H9 (cell line): ENCODE results near the gene FRZB. TPM values are rescaled to one million over a fixed set of nuclear protein-coding genes. Genes with fewer than 3 reads are reported as not detected.

ENCODE experiments used
- DNase-seq: peaks from one replicate; pipeline ENCODE4 v3.0.0-alpha.2; 2017
- H2AFZ ChIP-seq: one replicate; pipeline ENCODE4 v1.6.1; 2013; ENCODE audit warnings: mild to moderate bottlenecking, low read length, control low read depth, moderate library complexity
- H2AK5ac ChIP-seq: 2 replicates; pipeline ENCODE4 v1.6.1; 2013; ENCODE audit warnings: low read length, control low read depth, mixed read lengths; ENCODE audit not compliant: insufficient read length
- H2BK120ac ChIP-seq: one replicate; pipeline ENCODE4 v1.6.1; 2013; ENCODE audit warnings: low read depth, mild to moderate bottlenecking, low read length, control low read depth, inconsistent platforms; ENCODE audit not compliant: poor library complexity, severe bottlenecking
- H2BK12ac ChIP-seq: 2 replicates; pipeline ENCODE4 v1.6.1; 2013; ENCODE audit warnings: low read length, control low read depth, mixed read lengths, low read depth; ENCODE audit not compliant: insufficient read length
- H2BK15ac ChIP-seq: 2 replicates; pipeline ENCODE4 v1.6.1; 2013; ENCODE audit warnings: low read depth, low read length, control low read depth
- H2BK20ac ChIP-seq: one replicate; pipeline ENCODE4 v1.6.1; 2013; ENCODE audit warnings: low read depth, mild to moderate bottlenecking, low read length, control low read depth, inconsistent platforms; ENCODE audit not compliant: poor library complexity, severe bottlenecking
- H2BK5ac ChIP-seq: 2 replicates; pipeline ENCODE4 v1.6.1; 2013; ENCODE audit warnings: low read length, control low read depth, mixed read lengths; ENCODE audit not compliant: insufficient read length
- H3K14ac ChIP-seq: 2 replicates; pipeline ENCODE4 v1.6.1; 2013; ENCODE audit warnings: low read length, control low read depth; ENCODE audit not compliant: insufficient read depth
- H3K18ac ChIP-seq: 2 replicates; pipeline ENCODE4 v1.6.1; 2013; ENCODE audit warnings: low read depth, mild to moderate bottlenecking, mixed read lengths, low read length, control low read depth; ENCODE audit not compliant: insufficient read length
- H3K23ac ChIP-seq: 2 replicates; pipeline ENCODE4 v1.6.1; 2013; ENCODE audit warnings: low read length, control low read depth, mixed read lengths, low read depth; ENCODE audit not compliant: insufficient read length
- H3K23me2 ChIP-seq: 2 replicates; pipeline ENCODE4 v1.6.1; 2013; ENCODE audit warnings: low read depth, mild to moderate bottlenecking, mixed read lengths, low read length, control low read depth; ENCODE audit not compliant: insufficient read length, poor library complexity, severe bottlenecking
- H3K27ac ChIP-seq: 2 replicates; pipeline ENCODE4 v1.5.1; 2013; ENCODE audit warnings: low read length, control low read depth, mixed read lengths, low read depth; ENCODE audit not compliant: insufficient read length
- H3K27me3 ChIP-seq: 2 replicates; pipeline ENCODE4 v1.6.1; 2013; ENCODE audit warnings: low read length, control low read depth, inconsistent platforms; ENCODE audit not compliant: insufficient read depth
- H3K4ac ChIP-seq: 2 replicates; pipeline ENCODE4 v1.6.1; 2013; ENCODE audit warnings: low read depth, mild to moderate bottlenecking, control low read depth, inconsistent platforms, low read length, moderate library complexity
- H3K4me1 ChIP-seq: 2 replicates; pipeline ENCODE4 v1.6.1; 2013; ENCODE audit warnings: low read length, control low read depth, inconsistent platforms; ENCODE audit not compliant: insufficient read depth
- H3K4me2 ChIP-seq: 2 replicates; pipeline ENCODE4 v1.6.1; 2013; ENCODE audit warnings: low read length, control low read depth, mixed read lengths; ENCODE audit not compliant: insufficient read length, insufficient read depth
- H3K56ac ChIP-seq: 2 replicates; pipeline ENCODE4 v1.6.1; 2013; ENCODE audit warnings: low read depth, mild to moderate bottlenecking, mixed read lengths, low read length, control low read depth; ENCODE audit not compliant: insufficient read length
- H3K79me1 ChIP-seq: 2 replicates; pipeline ENCODE4 v1.6.1; 2013; ENCODE audit warnings: low read depth, mild to moderate bottlenecking, moderate library complexity, low read length, control low read depth, inconsistent platforms; ENCODE audit not compliant: insufficient read depth, poor library complexity, severe bottlenecking
- H3K79me2 ChIP-seq: 2 replicates; pipeline ENCODE4 v1.6.1; 2013; ENCODE audit warnings: low read length, control low read depth, inconsistent platforms; ENCODE audit not compliant: insufficient read depth
- H3K9ac ChIP-seq: 2 replicates; pipeline ENCODE4 v1.6.1; 2013; ENCODE audit warnings: low read length, control low read depth, mixed read lengths; ENCODE audit not compliant: insufficient read length; ENCODE audit errors: extremely low read depth
- H3K9me3 ChIP-seq: one replicate; pipeline ENCODE4 v1.6.1; 2013; ENCODE audit warnings: low read depth, low read length, inconsistent platforms; ENCODE audit not compliant: control insufficient read depth
- H3T11ph ChIP-seq: one replicate; pipeline ENCODE4 v1.6.1; 2013; ENCODE audit warnings: mild to moderate bottlenecking, low read length, control low read depth, inconsistent platforms
- H4K20me1 ChIP-seq: one replicate; pipeline ENCODE4 v1.6.1; 2013; ENCODE audit not compliant: control insufficient read depth, insufficient read length, insufficient read depth
- H4K5ac ChIP-seq: 2 replicates; pipeline ENCODE4 v1.6.1; 2013; ENCODE audit warnings: low read depth, mild to moderate bottlenecking, mixed read lengths, low read length, control low read depth; ENCODE audit not compliant: insufficient read length
- H4K8ac ChIP-seq: replicated peaks from 2 replicates; pipeline ENCODE4 v1.6.1; 2013; ENCODE audit warnings: low read length, control low read depth, mixed read lengths, low read depth; ENCODE audit not compliant: insufficient read length
- H4K91ac ChIP-seq: 2 replicates; pipeline ENCODE4 v1.6.1; 2013; ENCODE audit warnings: low read depth, mild to moderate bottlenecking, moderate library complexity, mixed read lengths, low read length, control low read depth; ENCODE audit not compliant: insufficient read length
- H3K27ac Mint-ChIP-seq, 3 experiments: 2 replicates in 2 of 3; 3 replicates in 1 of 3; pipeline ENCODE4 v1.8.0; 2020 to 2021; ENCODE audit warnings: mixed read lengths in 3 of 3, mild to moderate bottlenecking in 1 of 3, moderate library complexity in 1 of 3
- H3K27me3 Mint-ChIP-seq: 2 replicates; pipeline ENCODE4 v1.8.0; 2021; ENCODE audit warnings: low read depth, mild to moderate bottlenecking, moderate library complexity, mixed read lengths
- H3K36me3 Mint-ChIP-seq, 3 experiments: 2 replicates in 2 of 3; 3 replicates in 1 of 3; pipeline ENCODE4 v1.8.0; 2020 to 2021; ENCODE audit warnings: low read depth in 3 of 3, mixed read lengths in 3 of 3; ENCODE audit not compliant: insufficient read depth in 1 of 3
- H3K4me1 Mint-ChIP-seq, 2 experiments: 2 replicates each; pipeline ENCODE4 v1.8.0; 2020; ENCODE audit warnings: mixed read lengths in 2 of 2
- H3K4me3 Mint-ChIP-seq, 2 experiments: 2 replicates in 1 of 2; 3 replicates in 1 of 2; pipeline ENCODE4 v1.8.0; 2020 to 2021; ENCODE audit warnings: mild to moderate bottlenecking in 2 of 2, mixed read lengths in 2 of 2, moderate library complexity in 1 of 2
- H3K9me3 Mint-ChIP-seq, 2 experiments: 2 replicates in 1 of 2; 3 replicates in 1 of 2; pipeline ENCODE4 v1.8.0; 2020; ENCODE audit warnings: mild to moderate bottlenecking in 2 of 2, mixed read lengths in 2 of 2, moderate library complexity in 1 of 2
- WGBS: extraction: QIAGEN DNeasy Blood & Tissue Kit; methylation state at CpG from one replicate; pipeline ENCODE4 v1.1.7; 2013; ENCODE audit warnings: missing lambda C conversion rate, low lambda C conversion rate, mixed read lengths; ENCODE audit not compliant: insufficient read length; ENCODE audit errors: extremely low coverage; 5-methylcytosine and 5-hydroxymethylcytosine counted together
- total RNA-seq: library from RNA; stranded (reverse); gene quantifications from 2 replicates; pipeline ENCODE4 v1.2.1, GENCODE V29; 2021
- TF ChIP-seq, protein P1 (sequence below): fragments of 200-600 bp; sonication (generic); conservative IDR thresholded peaks from 3 replicates; pipeline ENCODE4 v1.8.0; 2021; ENCODE audit warnings: antibody characterized with exemption, mild to moderate bottlenecking

FRZB gene
- total RNA-seq, 1 experiment from 2014 or later, result 1.1 TPM

DNA sequence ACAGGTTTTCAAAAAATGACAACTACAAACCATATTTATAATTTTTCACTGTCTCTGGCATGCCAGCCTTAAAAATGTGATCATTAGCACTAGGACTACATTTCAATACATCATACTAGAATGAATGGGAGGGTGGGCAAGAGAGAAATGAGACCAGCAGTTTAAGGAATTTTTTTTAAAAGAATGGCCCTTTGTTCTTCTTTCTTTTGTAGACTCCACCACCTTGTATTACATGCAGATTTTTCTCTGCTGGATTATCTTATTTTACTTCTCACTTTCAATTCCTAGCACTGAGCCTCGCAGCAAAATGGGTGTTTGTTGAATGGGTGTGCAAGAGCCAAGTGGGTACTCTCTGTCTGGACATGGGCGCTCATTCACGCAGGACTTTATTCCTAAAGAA is 39.9 kb downstream of the FRZB start:
- Histone ChIP-seq H4K20me1 (no peaks in the 10 kb centered on the region), H3K4me2 (no peak overlapping the region), H4K8ac (no peak overlapping the region), H3K18ac (no peak overlapping the region), H2AK5ac (no peak overlapping the region), H3K4ac (no peak overlapping the region), H3K79me1 (no peaks in the 10 kb centered on the region), H3T11ph (no peak overlapping the region), H2BK5ac (no peak overlapping the region), H2BK120ac (no peak overlapping the region), H3K27me3 (no peaks in the 10 kb centered on the region), H4K5ac (no peak overlapping the region), H2AFZ (no peak overlapping the region), H3K27ac (no peak overlapping the region), H3K23me2 (no peaks in the 10 kb centered on the region), H3K4me1 (no peaks in the 10 kb centered on the region), H3K14ac (no peak overlapping the region), H3K9ac (peak overlapping the region; percentile 50), H4K91ac (no peak overlapping the region), H2BK20ac (no peak overlapping the region), H3K79me2 (no peaks in the 10 kb centered on the region), H3K23ac (no peak overlapping the region), H3K9me3 (no peaks in the 10 kb centered on the region), H3K56ac (no peak overlapping the region), H2BK12ac (no peak overlapping the region), H2BK15ac (no peak overlapping the region)
- no CpG with 5 or more reads among the region's 3 CpGs for WGBS
- no peaks in the 10 kb centered on the region for H3K27me3 Mint-ChIP-seq
- H3K4me1 Mint-ChIP-seq, result peaks cover 19 to 23% of the 10 kb centered on the region in 2 experiments
- H3K9me3 Mint-ChIP-seq, result no peaks in the 10 kb centered on the region
- TF ChIP-seq, protein P1, sequence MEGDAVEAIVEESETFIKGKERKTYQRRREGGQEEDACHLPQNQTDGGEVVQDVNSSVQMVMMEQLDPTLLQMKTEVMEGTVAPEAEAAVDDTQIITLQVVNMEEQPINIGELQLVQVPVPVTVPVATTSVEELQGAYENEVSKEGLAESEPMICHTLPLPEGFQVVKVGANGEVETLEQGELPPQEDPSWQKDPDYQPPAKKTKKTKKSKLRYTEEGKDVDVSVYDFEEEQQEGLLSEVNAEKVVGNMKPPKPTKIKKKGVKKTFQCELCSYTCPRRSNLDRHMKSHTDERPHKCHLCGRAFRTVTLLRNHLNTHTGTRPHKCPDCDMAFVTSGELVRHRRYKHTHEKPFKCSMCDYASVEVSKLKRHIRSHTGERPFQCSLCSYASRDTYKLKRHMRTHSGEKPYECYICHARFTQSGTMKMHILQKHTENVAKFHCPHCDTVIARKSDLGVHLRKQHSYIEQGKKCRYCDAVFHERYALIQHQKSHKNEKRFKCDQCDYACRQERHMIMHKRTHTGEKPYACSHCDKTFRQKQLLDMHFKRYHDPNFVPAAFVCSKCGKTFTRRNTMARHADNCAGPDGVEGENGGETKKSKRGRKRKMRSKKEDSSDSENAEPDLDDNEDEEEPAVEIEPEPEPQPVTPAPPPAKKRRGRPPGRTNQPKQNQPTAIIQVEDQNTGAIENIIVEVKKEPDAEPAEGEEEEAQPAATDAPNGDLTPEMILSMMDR, result no peak
- no peaks in the 10 kb centered on the region for H3K36me3 Mint-ChIP-seq
- peak overlapping the region in 2 of 3 experiments; percentile 24 to 86; a peak in 2 of 7 replicates for H3K27ac Mint-ChIP-seq
- no peak for DNase-seq
- no peak overlapping the region for H3K4me3 Mint-ChIP-seq
